Stomach (tissue), 9 donors: ENCODE results near the gene SCGN. TPM values are rescaled to one million over a fixed set of nuclear protein-coding genes. Genes with fewer than 3 reads are reported as not detected.

Experiments used
- DNase-seq, 2 donors: peaks; one replicate each; pipeline versions ENCODE4 v3.0.0 to v3.0.0-alpha.2; 2013 to 2019
- H3K27ac ChIP-seq, 5 donors: fragments of 200-600 bp in 4 of 5; sonication (generic) in 4 of 5; one replicate each; pipeline ENCODE4 v1.5.1; 2013 to 2019; ENCODE audit warnings: mild to moderate bottlenecking in 1 of 5, moderate library complexity in 1 of 5
- H3K27me3 ChIP-seq, 3 donors: fragments of 200-600 bp; sonication (generic); one replicate each; pipeline ENCODE4 v1.5.1; 2017 to 2019; ENCODE audit warnings: mixed run types in 1 of 3
- H3K36me3 ChIP-seq, 4 donors: fragments of 200-600 bp; sonication (generic); 1 replicate in 3 of 4; 2 replicates in 1 of 4; pipeline ENCODE4 v1.5.1; 2016 to 2019
- H3K4me1 ChIP-seq, 4 donors: fragments of 200-600 bp; sonication (generic); one replicate each; pipeline ENCODE4 v1.5.1; 2016 to 2019
- H3K4me3 ChIP-seq, 4 donors: fragments of 200-600 bp; sonication (generic) in 3 of 4; one replicate each; pipeline ENCODE4 v1.5.1; 2016 to 2019; ENCODE audit warnings: mild to moderate bottlenecking in 1 of 4
- H3K9me3 ChIP-seq, 4 donors: fragments of 200-600 bp; sonication (generic); one replicate each; pipeline ENCODE4 v1.5.1; 2016 to 2019
- EP300 ChIP-seq: sonication (generic); formaldehyde crosslinking; IDR thresholded peaks from one replicate; pipeline ENCODE4 v1.6.1; 2017; ENCODE audit warnings: antibody characterized with exemption
- POLR2A ChIP-seq, 4 donors: fragments of 450-650 bp; IDR thresholded peaks; one replicate each; pipeline ENCODE4 v1.6.1; 2016; ENCODE audit warnings: antibody characterized with exemption in 4 of 4, control low read depth in 2 of 4, mild to moderate bottlenecking in 1 of 4, moderate library complexity in 1 of 4
- POLR2AphosphoS5 ChIP-seq, 3 donors: sonication (generic); formaldehyde crosslinking; IDR thresholded peaks; one replicate each; pipeline ENCODE4 v1.6.1; 2016; ENCODE audit warnings: antibody characterized with exemption in 3 of 3
- WGBS, 5 donors: extraction: QIAGEN DNeasy Blood & Tissue Kit in 3 of 5; methylation state at CpG; one replicate each; pipeline versions ENCODE4 v1.1.5 to v1.1.7; 2013 to 2018; 5-methylcytosine and 5-hydroxymethylcytosine counted together
- intact Hi-C: fragments of 100-400 bp; cut with DNase I; formaldehyde crosslinking; loops from one replicate; pipeline ENCODE4 v1.15.1; 2023; ENCODE audit warnings: low total_unique reads
- polyA plus RNA-seq, 3 donors: library from polyadenylated mRNA; stranded (reverse); fragments of 200-250 nt; gene quantifications; one replicate each; pipeline ENCODE4 v1.2.3, GENCODE V29; 2013
- total RNA-seq, 5 donors: library from RNA; depleted of rRNA; stranded (reverse); fragments of >200 nt; gene quantifications; one replicate each; pipeline versions ENCODE4 v1.1.0 to v1.2.3, GENCODE V29; 2014 to 2016
- TF ChIP-seq, protein P1 (sequence below), 7 experiments: fragments of 450-650 bp in 4 of 7; fragments of 200-600 bp in 3 of 7; sonication (generic) in 3 of 7; IDR thresholded peaks; one replicate each; pipeline ENCODE4 v1.5.1; 2016 to 2019; ENCODE audit warnings: antibody characterized with exemption in 7 of 7, control low read depth in 2 of 7, mild to moderate bottlenecking in 1 of 7
- donor health status: healthy with polysubstance abuse.
- donor health status: Bipolar disorder and iron deficiency.
- donor health status: healthy.

Gene SCGN
- total and polyA plus RNA-seq, 8 donors = 0.89 to 11.9 (median 3.0) TPM; not detected in 1

DNA sequence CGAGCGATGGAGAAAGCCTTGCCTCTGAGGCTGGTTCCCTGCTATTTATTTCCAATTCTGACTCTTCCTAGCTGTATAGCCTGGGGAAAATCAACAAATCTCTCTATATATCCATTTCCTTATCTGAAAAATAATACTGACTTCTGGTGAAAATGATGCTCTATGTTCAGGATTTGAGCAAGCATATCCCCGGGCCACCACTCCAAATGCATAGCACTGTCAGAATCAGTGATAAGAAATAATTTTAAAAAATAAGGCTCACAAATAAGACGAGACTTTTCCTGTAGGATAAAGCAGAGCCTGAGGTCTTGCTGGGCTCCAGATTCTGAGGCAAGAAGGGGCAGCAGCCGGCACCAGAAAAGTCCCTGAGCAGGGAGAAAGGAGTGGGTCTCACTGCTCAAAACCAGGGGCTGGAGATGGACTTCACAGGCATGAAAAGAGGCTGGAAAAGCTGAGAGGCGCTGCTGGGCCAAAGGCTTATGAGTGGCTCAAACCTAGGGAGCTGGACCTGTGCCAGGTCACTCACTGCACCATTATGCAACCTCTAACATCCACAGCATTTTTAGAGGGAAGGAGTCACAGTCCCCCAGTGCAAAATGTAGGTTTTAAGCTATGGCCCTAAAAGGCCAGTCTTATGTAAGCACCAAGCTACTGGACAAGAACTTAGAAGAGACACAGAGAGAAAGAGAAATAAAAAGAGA is 54.4 kb downstream of the SCGN start:
- DNase-seq = peak; percentile 34 to 35
- WGBS, 5 donors = 74 to 88% (median 83%) methylated on average over 6 of the region's 6 CpGs
- Histone ChIP-seq H3K4me1 (no peaks in the 10 kb centered on the region), H3K9me3 (no peaks in the 10 kb centered on the region), H3K36me3 (no peaks in the 10 kb centered on the region), H3K27ac (no peak overlapping the region), H3K4me3 (no peak overlapping the region), H3K27me3 (no peaks in the 10 kb centered on the region)
- TF ChIP-seq POLR2A (IDR thresholded peaks at IDR 0.05) (no peak), EP300 (no peak), POLR2AphosphoS5 (IDR thresholded peaks at IDR 0.05) (no peak)
- TF ChIP-seq, protein P1, sequence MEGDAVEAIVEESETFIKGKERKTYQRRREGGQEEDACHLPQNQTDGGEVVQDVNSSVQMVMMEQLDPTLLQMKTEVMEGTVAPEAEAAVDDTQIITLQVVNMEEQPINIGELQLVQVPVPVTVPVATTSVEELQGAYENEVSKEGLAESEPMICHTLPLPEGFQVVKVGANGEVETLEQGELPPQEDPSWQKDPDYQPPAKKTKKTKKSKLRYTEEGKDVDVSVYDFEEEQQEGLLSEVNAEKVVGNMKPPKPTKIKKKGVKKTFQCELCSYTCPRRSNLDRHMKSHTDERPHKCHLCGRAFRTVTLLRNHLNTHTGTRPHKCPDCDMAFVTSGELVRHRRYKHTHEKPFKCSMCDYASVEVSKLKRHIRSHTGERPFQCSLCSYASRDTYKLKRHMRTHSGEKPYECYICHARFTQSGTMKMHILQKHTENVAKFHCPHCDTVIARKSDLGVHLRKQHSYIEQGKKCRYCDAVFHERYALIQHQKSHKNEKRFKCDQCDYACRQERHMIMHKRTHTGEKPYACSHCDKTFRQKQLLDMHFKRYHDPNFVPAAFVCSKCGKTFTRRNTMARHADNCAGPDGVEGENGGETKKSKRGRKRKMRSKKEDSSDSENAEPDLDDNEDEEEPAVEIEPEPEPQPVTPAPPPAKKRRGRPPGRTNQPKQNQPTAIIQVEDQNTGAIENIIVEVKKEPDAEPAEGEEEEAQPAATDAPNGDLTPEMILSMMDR (IDR thresholded peaks at IDR 0.05) = no peak
- intact Hi-C loops = no loop called here

DNA sequence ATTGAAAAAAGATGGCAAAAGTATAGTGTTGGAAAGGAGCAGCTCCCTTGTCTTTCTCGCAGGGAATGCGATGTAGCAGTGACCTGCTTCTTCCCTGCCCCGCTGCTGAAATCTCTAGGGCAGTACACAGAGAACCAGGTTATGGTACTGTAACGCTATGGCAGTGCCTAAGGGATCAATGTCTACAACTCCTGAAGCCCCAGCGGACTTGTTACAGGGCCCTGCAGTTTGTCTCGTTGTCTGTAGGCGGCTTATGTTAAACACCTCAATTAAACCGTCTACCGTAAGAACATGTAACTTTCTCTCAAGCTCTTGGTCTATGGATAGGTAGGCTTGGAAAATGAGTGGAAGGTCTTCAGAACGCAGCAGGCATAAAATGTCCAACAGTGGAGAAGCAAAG is 57.7 kb downstream of the SCGN start:
- no peaks in the 10 kb centered on the region for H3K9me3 ChIP-seq
- 87 to 94% (median 92%) methylated on average over 10 of the region's 10 CpGs for WGBS, 5 donors
- intact Hi-C loops = no loop called here
- DNase-seq = no peak
- H3K27me3 ChIP-seq = no peaks in the 10 kb centered on the region
- no peak overlapping the region for H3K4me3 ChIP-seq
- no peaks in the 10 kb centered on the region for H3K4me1 ChIP-seq
- TF ChIP-seq, protein P1 (IDR thresholded peaks at IDR 0.05) = no peak
- TF ChIP-seq EP300 = no peak
- TF ChIP-seq POLR2AphosphoS5 (IDR thresholded peaks at IDR 0.05) = no peak
- TF ChIP-seq POLR2A (IDR thresholded peaks at IDR 0.05) = no peak
- no peak overlapping the region for H3K27ac ChIP-seq
- H3K36me3 ChIP-seq = no peaks in the 10 kb centered on the region

DNA sequence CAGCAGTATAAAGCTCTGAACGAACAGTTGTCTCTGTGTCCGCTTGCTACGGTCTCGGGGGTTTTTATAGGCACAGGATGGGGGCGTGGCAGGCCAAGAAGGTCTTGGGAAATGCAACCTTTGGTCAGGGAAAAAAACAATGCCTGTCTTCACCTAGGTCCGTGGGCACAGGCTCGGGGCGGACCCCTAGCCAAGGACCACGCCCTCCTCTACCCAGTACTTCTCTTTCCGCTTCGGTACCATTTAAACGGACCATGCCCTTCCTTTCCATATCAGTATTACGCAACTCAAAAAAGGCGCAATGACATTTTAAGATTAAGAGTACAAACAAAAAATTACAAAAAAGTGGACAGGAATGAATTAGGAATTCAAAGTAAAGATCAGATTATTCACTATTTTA is 58.3 kb downstream of the SCGN start:
- Histone ChIP-seq H3K4me3 (no peak overlapping the region), H3K9me3 (no peaks in the 10 kb centered on the region), H3K4me1 (no peaks in the 10 kb centered on the region), H3K27me3 (no peaks in the 10 kb centered on the region), H3K36me3 (no peaks in the 10 kb centered on the region), H3K27ac (no peak overlapping the region)
- intact Hi-C loops = no loop called here
- no peak for DNase-seq
- TF ChIP-seq, protein P1 (IDR thresholded peaks at IDR 0.05) = no peak
- TF ChIP-seq POLR2A (IDR thresholded peaks at IDR 0.05) (no peak), EP300 (no peak)
- 54 to 85% (median 68%) methylated on average over 14 of the region's 14 CpGs for WGBS, 5 donors

DNA sequence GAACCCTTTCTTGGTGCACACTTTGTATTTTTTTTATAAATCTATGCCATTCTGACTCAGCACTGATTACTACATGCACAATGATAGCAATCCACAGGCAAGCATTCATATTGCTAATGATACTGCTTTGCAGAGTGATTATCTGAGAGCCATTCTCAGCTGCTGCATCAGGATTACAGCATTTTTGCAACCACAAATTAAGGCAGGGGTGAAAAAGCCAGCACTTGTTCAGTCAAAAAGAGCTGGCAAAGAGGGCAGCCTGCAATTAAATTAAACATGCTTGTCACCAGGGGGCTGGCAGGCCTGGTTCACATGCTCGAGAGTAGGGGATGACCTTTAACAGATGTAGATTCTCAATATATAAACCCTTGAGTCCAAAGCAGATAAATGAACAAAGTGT is 61.8 kb downstream of the SCGN start:
- TF ChIP-seq, protein P1 (IDR thresholded peaks at IDR 0.05) = no peak
- no peak for TF ChIP-seq EP300
- TF ChIP-seq POLR2AphosphoS5 (IDR thresholded peaks at IDR 0.05) = no peak
- no peak for TF ChIP-seq POLR2A (IDR thresholded peaks at IDR 0.05)
- H3K4me1 ChIP-seq = no peaks in the 10 kb centered on the region
- intact Hi-C loops = no loop called here
- peak in 1 of 2 donors; percentile 28 for DNase-seq
- H3K27me3 ChIP-seq = no peaks in the 10 kb centered on the region
- H3K36me3 ChIP-seq = no peaks in the 10 kb centered on the region
- no peaks in the 10 kb centered on the region for H3K9me3 ChIP-seq
- 12 to 55% (median 34%) methylated on average over 1 of the region's 1 CpG for WGBS, 5 donors
- no peak overlapping the region for H3K4me3 ChIP-seq
- no peak overlapping the region for H3K27ac ChIP-seq
